Activated naive CD8-positive, alpha-beta T cell treated with anti-CD3 and anti-CD28 coated beads, Interleukin-2, amount 50 U/mL, for 24 hours (primary cell): ENCODE results near the gene RGS8.
"Not testable (repeated sequence)": the region's sequence is repeated elsewhere in the genome, so short reads cannot be mapped to it uniquely, and the experiment has no call there.

Source experiments
- ATAC-seq: fragments of 150-1000 bp; cut with Tn5 transposase; one replicate; pipeline ENCODE4 v1.10.0; 2021
- DNase-seq: peaks from one replicate; pipeline ENCODE4 v3.0.0; 2021
- H3K27ac Mint-ChIP-seq: one replicate; pipeline ENCODE4 v1.8.0; 2021; ENCODE audit warnings: mild to moderate bottlenecking, mixed read lengths
- H3K27me3 Mint-ChIP-seq: one replicate; pipeline ENCODE4 v1.8.0; 2021; ENCODE audit warnings: mixed read lengths
- H3K36me3 Mint-ChIP-seq: one replicate; pipeline ENCODE4 v1.8.0; 2021; ENCODE audit warnings: low read depth, mixed read lengths
- H3K4me1 Mint-ChIP-seq: one replicate; pipeline ENCODE4 v1.8.0; 2021; ENCODE audit warnings: mixed read lengths
- H3K4me3 Mint-ChIP-seq: one replicate; pipeline ENCODE4 v1.8.0; 2021; ENCODE audit warnings: mild to moderate bottlenecking, moderate library complexity, mixed read lengths
- H3K9me3 Mint-ChIP-seq: one replicate; pipeline ENCODE4 v1.8.0; 2021; ENCODE audit warnings: mixed read lengths

RGS8 gene

DNA sequence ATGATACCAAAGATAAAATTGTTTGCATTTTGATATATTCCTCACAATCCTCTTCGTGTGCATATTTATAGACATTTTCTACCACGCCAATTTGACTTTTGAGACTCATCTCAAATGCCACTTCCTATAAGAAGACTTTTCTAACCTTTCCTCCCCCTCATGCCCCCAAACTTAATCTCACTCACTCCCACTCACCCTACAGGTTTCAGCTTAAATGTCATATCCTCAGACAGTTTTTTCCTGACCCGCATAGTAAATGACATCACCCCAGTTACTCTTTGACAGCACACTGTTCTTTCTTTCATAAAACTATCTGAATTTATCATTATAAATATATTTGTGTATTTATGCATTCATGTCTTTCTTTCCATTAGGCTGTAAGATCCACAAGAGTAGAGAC lies 29.6 kb upstream of the RGS8 start:
- H3K27me3 Mint-ChIP-seq, result peaks cover 5% of the 10 kb centered on the region

DNA sequence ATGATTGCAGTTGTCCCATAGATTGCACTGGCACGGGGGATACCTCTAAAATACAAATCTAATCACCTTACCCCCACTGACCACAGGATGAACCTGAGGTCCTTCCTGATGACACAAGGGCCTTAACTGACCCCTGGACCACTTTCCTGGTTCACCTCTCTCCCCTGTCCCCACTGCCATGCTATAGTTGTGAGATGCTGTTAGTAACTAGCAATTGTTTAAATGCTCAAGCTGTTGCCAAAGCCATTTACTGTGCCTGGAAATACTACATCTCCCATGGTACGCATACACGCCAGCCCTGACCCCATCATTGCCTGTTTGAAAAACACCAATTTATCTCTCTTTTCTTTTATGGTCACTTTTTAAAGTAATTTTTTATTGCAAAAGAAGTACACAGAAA lies 29.1 kb upstream of the RGS8 start:
- peak overlapping the region; percentile 90 for H3K27ac Mint-ChIP-seq
- no peaks in the 10 kb centered on the region for H3K9me3 Mint-ChIP-seq
- no peaks in the 10 kb centered on the region for H3K36me3 Mint-ChIP-seq
- peaks cover 85% of the 10 kb centered on the region for H3K4me1 Mint-ChIP-seq
- DNase-seq, result peak; percentile 29
- ATAC-seq, result peak; percentile 48
- H3K27me3 Mint-ChIP-seq, result peaks cover 1% of the 10 kb centered on the region
- H3K4me3 Mint-ChIP-seq, result peak overlapping the region; percentile 55

More for the DNA sequence above, 29.6 kb upstream of the RGS8 start:
- H3K4me1 Mint-ChIP-seq, result peaks cover 84% of the 10 kb centered on the region
- peak overlapping the region; percentile 90 for H3K27ac Mint-ChIP-seq
- no peaks in the 10 kb centered on the region for H3K9me3 Mint-ChIP-seq
- peak overlapping the region; percentile 55 for H3K4me3 Mint-ChIP-seq
- no peaks in the 10 kb centered on the region for H3K36me3 Mint-ChIP-seq
- DNase-seq, result no peak
- ATAC-seq, result peak; percentile 38

GRCh38 chr1:182709855-182710254 lies 25.5 kb upstream of the RGS8 start:
- DNase-seq (no peak), ATAC-seq (no peak)
- Mint-ChIP-seq H3K9me3 (no peaks in the 10 kb centered on the region), H3K27me3 (peaks cover 5% of the 10 kb centered on the region), H3K36me3 (no peaks in the 10 kb centered on the region), H3K4me1 (peaks cover 55% of the 10 kb centered on the region), H3K4me3 (no peak overlapping the region), H3K27ac (peak overlapping the region; percentile 4)

DNA sequence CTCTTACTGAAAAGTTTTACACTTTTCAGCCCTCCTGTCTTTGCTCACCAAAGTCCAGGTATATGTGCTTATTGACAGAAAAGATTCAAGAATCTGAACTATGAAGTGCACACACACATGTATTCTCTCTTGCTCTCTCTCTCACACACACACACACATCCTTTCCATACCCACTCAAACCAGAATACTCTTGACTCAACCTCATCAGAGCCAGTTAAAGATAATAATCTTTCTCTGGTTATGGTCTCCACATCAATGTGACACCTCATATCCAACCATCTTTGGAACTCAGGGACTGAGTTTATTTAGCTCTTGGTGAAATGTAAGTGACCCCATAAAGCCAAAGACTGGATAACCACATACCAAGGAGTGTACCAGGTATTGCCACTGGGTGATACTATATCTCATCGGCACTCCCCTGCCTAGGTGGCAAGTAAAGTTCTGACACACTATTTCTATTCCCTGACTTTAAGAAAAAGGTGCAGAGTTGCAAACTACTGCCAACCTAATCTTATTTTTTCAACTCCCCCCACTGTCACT lies 24.9 kb upstream of the RGS8 start:
- Mint-ChIP-seq H3K36me3 (no peaks in the 10 kb centered on the region), H3K9me3 (no peaks in the 10 kb centered on the region), H3K4me1 (peaks cover 49% of the 10 kb centered on the region), H3K27me3 (peaks cover 5% of the 10 kb centered on the region), H3K27ac (peak overlapping the region; percentile 4), H3K4me3 (no peak overlapping the region)
- DNase-seq (no peak), ATAC-seq (peak; percentile 84)

DNA sequence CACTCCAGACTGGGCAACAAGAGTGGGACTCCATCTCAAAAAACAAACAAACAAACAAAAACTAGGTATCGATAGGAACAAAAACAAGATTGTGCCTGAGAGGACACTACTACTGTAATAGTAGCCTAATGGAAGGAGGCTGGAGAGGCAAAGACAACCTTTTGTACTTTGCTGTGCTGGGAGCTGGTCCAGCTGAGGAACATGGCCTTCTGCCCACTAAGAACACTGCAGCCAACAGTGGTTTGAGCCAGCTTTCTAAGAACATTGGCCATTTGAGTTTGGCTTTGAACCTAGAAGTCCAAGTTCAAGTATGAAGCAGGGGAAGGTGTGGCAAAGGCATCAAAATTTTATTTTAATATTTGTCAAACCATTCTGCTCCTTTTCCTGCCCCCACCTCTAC lies 22.7 kb upstream of the RGS8 start:
- no peak for DNase-seq
- no peaks in the 10 kb centered on the region for H3K9me3 Mint-ChIP-seq
- H3K27ac Mint-ChIP-seq, result no peak overlapping the region

DNA sequence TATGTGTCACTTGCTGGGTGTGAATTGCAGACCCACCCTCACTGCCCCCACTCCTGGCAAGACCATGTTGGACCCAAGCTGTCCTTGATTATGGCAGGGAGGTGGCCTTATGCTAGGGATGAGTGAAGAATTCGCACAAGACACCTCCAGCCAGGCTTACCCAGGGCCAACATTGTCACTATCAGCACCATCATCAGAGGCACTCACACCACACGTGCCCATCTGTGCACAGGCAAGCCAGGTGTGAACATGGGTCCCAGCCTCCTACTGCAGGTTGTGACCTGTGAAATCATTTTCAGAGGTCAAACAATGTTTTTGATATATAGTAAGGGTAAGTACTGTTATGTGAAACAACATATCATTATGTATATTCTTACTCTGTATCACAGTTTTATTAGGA lies 20.3 kb upstream of the RGS8 start:
- Mint-ChIP-seq H3K27me3 (peaks cover 14% of the 10 kb centered on the region), H3K27ac (no peak overlapping the region), H3K4me1 (peaks cover 16% of the 10 kb centered on the region), H3K9me3 (no peaks in the 10 kb centered on the region), H3K4me3 (no peak overlapping the region), H3K36me3 (no peaks in the 10 kb centered on the region)
- DNase-seq, result no peak
- no peak for ATAC-seq

More for the DNA sequence above, 22.7 kb upstream of the RGS8 start:
- no peak for ATAC-seq
- Mint-ChIP-seq H3K27me3 (peaks cover 7% of the 10 kb centered on the region), H3K4me1 (peaks cover 30% of the 10 kb centered on the region), H3K36me3 (no peaks in the 10 kb centered on the region), H3K4me3 (no peak overlapping the region)

GRCh38 chr1:182703539-182703938 lies 19.2 kb upstream of the RGS8 start:
- H3K9me3 Mint-ChIP-seq, result no peaks in the 10 kb centered on the region
- no peak overlapping the region for H3K4me3 Mint-ChIP-seq
- peaks cover 5% of the 10 kb centered on the region for H3K4me1 Mint-ChIP-seq
- no peak for DNase-seq
- no peak for ATAC-seq
- H3K27ac Mint-ChIP-seq, result no peak overlapping the region
- peaks cover 22% of the 10 kb centered on the region for H3K27me3 Mint-ChIP-seq
- H3K36me3 Mint-ChIP-seq, result no peaks in the 10 kb centered on the region

GRCh38 chr1:182702826-182703524 lies 18.6 kb upstream of the RGS8 start:
- ATAC-seq (no peak), DNase-seq (no peak)
- no peak overlapping the region for H3K27ac Mint-ChIP-seq
- no peaks in the 10 kb centered on the region for H3K4me1 Mint-ChIP-seq
- H3K27me3 Mint-ChIP-seq, result peaks cover 25% of the 10 kb centered on the region
- H3K9me3 Mint-ChIP-seq, result no peaks in the 10 kb centered on the region
- H3K4me3 Mint-ChIP-seq, result no peak overlapping the region
- no peaks in the 10 kb centered on the region for H3K36me3 Mint-ChIP-seq

DNA sequence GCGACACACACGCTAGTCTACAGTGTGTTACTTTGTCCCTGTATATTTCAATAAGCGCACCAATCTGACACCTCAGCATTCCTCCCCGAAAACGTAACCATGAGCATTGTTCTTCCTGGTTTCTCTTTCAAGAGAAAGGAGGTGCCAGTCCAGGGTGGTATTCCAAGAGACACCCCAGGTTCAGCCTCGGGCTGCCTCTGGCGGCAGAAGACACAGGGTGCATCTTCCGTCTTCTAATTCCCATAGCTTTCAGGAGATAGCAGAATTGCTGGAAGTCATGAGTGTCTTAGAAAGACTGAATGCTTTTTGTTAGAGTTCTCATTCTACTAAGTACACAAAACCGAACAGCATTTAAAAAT lies 15.9 kb upstream of the RGS8 start:
- Mint-ChIP-seq H3K36me3 (no peaks in the 10 kb centered on the region), H3K27ac (no peak overlapping the region), H3K9me3 (no peaks in the 10 kb centered on the region), H3K4me3 (no peak overlapping the region), H3K4me1 (no peaks in the 10 kb centered on the region), H3K27me3 (peaks cover 37% of the 10 kb centered on the region)
- DNase-seq (no peak), ATAC-seq (no peak)

GRCh38 chr1:182699393-182700350 lies 15.3 kb upstream of the RGS8 start:
- Mint-ChIP-seq H3K4me1 (no peaks in the 10 kb centered on the region), H3K4me3 (no peak overlapping the region), H3K9me3 (no peaks in the 10 kb centered on the region), H3K27ac (no peak overlapping the region), H3K27me3 (peaks cover 37% of the 10 kb centered on the region), H3K36me3 (no peaks in the 10 kb centered on the region)
- ATAC-seq (no peak), DNase-seq (no peak)

GRCh38 chr1:182698971-182699370 lies 14.6 kb upstream of the RGS8 start:
- H3K36me3 Mint-ChIP-seq, result no peaks in the 10 kb centered on the region
- no peaks in the 10 kb centered on the region for H3K9me3 Mint-ChIP-seq
- H3K27me3 Mint-ChIP-seq, result peaks cover 37% of the 10 kb centered on the region
- no peak overlapping the region for H3K4me3 Mint-ChIP-seq
- DNase-seq (no peak), ATAC-seq (no peak)
- no peaks in the 10 kb centered on the region for H3K4me1 Mint-ChIP-seq
- no peak overlapping the region for H3K27ac Mint-ChIP-seq

DNA sequence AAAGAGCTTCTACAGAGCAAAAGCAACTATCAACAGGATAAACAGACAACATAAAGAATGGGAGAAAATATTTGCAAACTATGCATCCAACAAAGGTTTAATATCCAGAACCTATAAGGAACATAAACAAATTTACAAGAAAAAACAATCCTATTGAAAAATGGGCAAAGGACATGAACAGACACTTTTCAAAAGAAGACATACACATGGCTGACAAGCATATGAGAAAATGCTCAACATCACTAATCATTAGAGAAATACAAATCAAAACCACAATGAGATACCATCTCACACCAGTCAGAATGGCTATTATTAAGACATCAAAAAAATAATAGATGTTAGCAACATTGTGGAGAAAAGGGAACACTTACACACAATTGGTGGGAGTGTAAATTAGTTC lies 8.8 kb upstream of the RGS8 start:
- not testable (repeated sequence) for DNase-seq

DNA sequence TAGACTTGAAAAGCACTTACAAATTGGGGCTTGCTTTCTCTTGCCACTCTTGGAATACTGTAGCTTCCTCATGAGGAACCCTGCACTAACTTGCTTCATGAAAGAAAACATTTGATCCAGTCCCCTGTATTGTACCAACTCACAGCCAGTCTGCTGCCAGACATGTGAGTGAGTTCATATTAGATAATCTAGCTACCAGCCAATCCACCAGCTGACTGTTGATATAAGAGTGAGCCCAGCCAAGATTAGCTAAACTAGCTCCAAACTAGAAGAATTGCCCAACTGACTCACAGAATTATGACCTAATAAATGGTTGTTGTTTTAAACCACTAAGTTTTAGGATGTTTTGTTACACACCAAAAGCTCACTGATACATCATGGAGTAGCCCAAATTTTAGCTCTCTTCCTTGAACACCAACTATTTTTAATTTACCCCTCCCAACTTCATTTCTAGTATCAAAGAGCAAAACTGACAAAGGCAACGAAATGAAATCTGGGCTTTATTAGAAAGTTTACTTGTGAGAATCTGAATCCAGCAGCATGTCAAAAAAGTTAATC lies 6.6 kb upstream of the RGS8 start:
- Mint-ChIP-seq H3K4me1 (peaks cover 5% of the 10 kb centered on the region), H3K27ac (no peak overlapping the region), H3K4me3 (no peak overlapping the region), H3K27me3 (peaks cover 15% of the 10 kb centered on the region), H3K9me3 (peaks cover 13% of the 10 kb centered on the region), H3K36me3 (no peaks in the 10 kb centered on the region)
- no peak for ATAC-seq
- DNase-seq, result no peak

More for the DNA sequence above, 8.8 kb upstream of the RGS8 start:
- H3K4me3 Mint-ChIP-seq, H3K36me3 Mint-ChIP-seq, H3K27ac Mint-ChIP-seq, ATAC-seq, H3K4me1 Mint-ChIP-seq: not testable (repeated sequence)
- H3K9me3 Mint-ChIP-seq, result peaks cover 13% of the 10 kb centered on the region
- H3K27me3 Mint-ChIP-seq, result peaks cover 28% of the 10 kb centered on the region

DNA sequence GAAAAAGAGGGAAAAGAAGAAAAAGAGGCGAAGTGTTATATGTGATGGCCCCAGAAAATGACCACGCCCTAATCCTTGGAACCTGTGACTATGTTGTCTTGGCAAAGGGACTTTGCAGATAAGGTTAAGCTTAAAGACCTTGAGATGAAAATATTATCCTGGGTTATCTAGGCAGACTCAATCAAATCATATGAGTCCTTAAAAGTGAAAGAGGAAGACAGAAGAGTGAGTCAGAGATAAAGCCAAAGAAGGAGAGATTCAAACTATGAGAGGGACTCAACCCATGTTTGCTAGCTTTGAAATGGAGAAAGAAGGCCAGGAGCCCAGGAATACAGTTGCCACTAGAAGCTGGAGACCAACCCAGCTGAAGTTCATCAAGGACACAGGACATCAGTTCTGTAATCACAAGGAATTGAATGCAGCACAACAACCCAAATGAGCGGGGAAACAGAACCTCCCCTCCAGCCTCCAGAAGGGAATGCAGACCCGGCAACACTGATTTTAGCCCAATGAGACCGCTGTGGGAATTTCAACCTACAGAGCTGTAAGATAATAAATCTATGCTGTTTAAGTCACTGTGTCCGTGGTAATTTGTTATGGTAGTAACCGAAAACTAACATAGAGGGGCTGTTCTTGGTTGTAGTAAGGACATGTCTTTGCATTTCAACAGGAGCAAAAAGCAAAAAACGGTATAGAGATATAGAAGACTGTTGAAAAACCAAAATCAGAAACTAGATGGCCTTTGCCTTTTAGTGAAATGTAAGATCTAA lies 4.2 kb upstream of the RGS8 start:
- no peak for DNase-seq
- Mint-ChIP-seq H3K9me3 (peaks cover 13% of the 10 kb centered on the region), H3K27ac (no peak overlapping the region), H3K4me3 (no peak overlapping the region), H3K4me1 (peaks cover 5% of the 10 kb centered on the region), H3K36me3 (no peaks in the 10 kb centered on the region), H3K27me3 (peaks cover 20% of the 10 kb centered on the region)
- ATAC-seq, result no peak
